GM21723 (cell line): ENCODE results near the gene GAL3ST3.
"Not testable (repeated sequence)": the region's sequence is repeated elsewhere in the genome, so short reads cannot be mapped to it uniquely, and the experiment has no call there.

Source experiments
- ATAC-seq: cut with Tn5 transposase; IDR thresholded peaks from one replicate; pipeline ENCODE4 v1.9.1; 2021; ENCODE audit warnings: mild to moderate bottlenecking, moderate library complexity; ENCODE audit not compliant: unreplicated experiment

GAL3ST3 gene

GRCh38 chr11:66014804-66015453 lies 34.0 kb downstream of the GAL3ST3 start:
- ATAC-seq = no peak

DNA sequence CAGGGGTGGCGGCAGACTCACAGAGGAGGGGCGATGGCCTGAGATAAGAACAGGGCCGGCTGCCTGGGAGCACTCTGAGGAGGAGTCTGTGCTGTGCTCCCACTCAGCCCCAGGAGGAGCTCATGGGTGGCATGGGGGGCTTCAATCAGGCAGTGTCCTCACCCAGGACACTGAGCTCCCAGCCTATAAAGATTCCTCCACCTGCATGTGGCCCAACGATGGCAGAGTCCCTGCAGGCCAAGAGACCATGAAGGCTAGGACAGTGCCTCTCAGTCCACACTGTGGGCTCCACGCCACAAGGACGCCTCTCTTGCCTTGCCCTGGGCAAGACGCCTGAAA lies 35.2 kb downstream of the GAL3ST3 start:
- no peak for ATAC-seq

DNA sequence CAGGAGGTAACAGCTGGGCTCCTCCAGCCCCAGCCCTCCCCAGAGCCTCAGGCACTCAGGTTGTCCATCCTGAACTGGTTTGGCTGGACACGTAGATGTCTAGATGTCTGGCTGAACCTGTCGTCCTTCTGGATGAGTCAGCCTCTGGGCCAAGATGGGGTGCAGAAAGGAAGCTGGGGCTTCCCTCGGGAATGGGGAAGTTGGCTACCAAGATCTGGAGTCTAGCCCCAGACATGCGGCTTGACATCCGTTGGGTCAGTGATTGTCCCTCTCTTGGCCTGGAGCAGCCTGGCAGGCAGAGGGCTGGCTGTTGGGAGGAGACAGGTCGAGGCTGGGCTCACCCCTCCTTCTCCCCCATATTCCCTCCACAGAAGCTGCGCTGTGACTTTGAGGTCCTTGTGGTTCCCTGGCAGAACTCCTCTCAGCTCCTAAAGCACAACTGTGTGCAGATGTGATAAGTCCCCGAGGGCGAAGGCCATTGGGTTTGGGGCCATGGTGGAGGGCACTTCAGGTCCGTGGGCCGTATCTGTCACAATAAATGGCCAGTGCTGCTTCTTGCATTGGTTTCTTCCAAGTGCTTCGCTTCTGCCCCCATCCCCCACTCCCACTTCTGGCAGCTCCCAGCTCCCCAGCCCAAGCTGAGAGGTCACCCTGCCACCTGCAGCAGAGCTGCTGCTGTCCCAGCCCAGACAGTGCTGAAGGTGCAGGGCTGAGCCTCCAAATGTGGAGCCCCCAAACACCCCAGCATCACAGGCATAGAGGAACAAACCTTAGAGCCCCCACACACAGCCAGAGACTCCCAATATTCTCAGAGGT lies 35.8 kb downstream of the GAL3ST3 start:
- ATAC-seq = no peak

GRCh38 chr11:66012371-66012945 lies 36.5 kb downstream of the GAL3ST3 start:
- no peak for ATAC-seq

DNA sequence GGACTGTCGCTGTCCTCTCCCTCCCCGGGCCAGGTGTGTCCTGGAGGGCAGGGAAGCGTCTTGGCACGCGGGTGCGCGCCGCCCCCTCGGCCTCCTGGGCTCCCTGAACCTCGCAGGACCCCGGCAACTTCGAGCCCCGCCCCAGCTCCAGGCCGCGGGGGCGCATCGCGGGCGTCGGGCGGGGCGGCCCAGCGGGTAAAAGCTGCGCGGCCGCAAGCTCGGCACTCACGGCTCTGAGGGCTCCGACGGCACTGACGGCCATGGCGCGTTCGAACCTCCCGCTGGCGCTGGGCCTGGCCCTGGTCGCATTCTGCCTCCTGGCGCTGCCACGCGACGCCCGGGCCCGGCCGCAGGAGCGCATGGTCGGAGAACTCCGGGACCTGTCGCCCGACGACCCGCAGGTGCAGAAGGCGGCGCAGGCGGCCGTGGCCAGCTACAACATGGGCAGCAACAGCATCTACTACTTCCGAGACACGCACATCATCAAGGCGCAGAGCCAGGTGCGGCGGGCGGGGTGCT lies 37.1 kb downstream of the GAL3ST3 start, which contains the start of gene CST6:
TSS of gene CST6 (plus strand) at position 224 of the 519 bp plus-strand sequence. CDS start at position 261, 37 bp downstream.
- no peak for ATAC-seq

- no peak for ATAC-seq
These were observed 37.6 kb downstream of the GAL3ST3 start for GRCh38 chr11:66011239-66011784.

GRCh38 chr11:66010036-66010435 lies 38.9 kb downstream of the GAL3ST3 start:
- ATAC-seq = not testable (repeated sequence)

- ATAC-seq = no peak
These were observed 40.4 kb downstream of the GAL3ST3 start for GRCh38 chr11:66008468-66009101.

DNA sequence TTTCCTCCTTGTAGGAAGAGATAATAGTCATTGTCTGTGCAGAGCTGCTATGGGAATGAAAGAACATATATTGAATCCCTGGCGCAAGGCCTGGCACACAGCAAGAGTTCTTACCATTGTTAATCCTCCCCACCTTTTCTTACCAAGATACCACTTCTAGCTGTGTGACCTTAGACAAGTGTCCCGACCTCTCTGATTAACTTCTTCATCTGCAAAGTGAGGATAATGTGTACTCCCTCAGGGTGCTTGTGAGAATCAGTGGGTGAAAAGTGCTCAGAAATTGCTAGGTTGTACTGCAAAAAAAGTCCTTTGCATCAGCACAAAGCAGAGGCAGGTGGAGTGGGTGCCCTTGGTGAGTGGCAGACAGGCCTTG lies 40.9 kb downstream of the GAL3ST3 start:
- ATAC-seq = no peak

- no peak for ATAC-seq
These were observed 41.7 kb downstream of the GAL3ST3 start for GRCh38 chr11:66007201-66007634.

GRCh38 chr11:66006891-66007176 lies 42.1 kb downstream of the GAL3ST3 start:
- ATAC-seq = no peak

GRCh38 chr11:66006134-66006890 lies 42.6 kb downstream of the GAL3ST3 start:
- no peak for ATAC-seq

GRCh38 chr11:66004186-66004585 lies 44.8 kb downstream of the GAL3ST3 start:
- no peak for ATAC-seq

GRCh38 chr11:66003291-66003690 lies 45.7 kb downstream of the GAL3ST3 start:
- no peak for ATAC-seq

GRCh38 chr11:66002648-66003225 lies 46.2 kb downstream of the GAL3ST3 start:
- peak; percentile 44 for ATAC-seq

DNA sequence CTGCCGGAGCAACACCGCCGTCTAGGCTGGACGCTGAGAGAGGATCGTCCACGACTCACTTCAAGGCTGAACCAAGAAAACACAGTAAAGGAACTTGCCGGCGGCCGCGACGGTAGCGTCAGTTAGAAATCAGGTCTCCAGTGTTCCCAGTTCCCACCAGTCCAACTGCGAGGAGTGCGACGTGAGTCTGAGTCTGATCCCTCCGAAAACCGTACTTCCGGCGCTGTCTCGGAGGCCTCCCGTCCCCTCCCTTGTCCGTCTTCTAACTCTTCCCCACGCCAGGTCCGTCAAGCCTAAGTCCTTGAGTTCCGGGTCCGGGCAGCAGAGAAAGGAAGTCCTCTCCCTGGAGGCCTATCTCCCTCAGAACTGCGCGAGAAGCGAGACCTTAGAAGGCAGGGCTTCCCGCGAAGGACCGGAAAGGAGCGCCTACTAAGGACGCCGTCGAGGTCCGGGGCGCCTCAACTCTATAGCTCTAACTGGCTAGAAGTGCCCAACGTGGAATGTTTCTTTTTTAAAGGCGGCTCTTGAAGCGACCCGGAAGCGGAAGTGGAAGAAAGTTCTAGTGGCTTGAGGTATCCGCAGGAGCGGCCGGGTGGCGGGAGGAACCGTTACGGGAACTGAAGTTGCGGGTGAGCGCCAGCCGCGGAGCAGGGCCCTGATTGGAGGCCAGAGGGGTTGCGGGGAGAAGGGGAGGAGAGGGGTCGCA lies 46.9 kb downstream of the GAL3ST3 start, which contains the start of the genes BANF1 and EIF1AD:
TSS of gene BANF1 (plus strand) at position 562 of the 706 bp plus-strand sequence. CDS start 748 bp downstream, outside the sequence.
TSS of gene EIF1AD (minus strand) at position 216 of the 706 bp plus-strand sequence. CDS start 1,768 bp downstream, outside the sequence.
- ATAC-seq = peak; percentile 79

DNA sequence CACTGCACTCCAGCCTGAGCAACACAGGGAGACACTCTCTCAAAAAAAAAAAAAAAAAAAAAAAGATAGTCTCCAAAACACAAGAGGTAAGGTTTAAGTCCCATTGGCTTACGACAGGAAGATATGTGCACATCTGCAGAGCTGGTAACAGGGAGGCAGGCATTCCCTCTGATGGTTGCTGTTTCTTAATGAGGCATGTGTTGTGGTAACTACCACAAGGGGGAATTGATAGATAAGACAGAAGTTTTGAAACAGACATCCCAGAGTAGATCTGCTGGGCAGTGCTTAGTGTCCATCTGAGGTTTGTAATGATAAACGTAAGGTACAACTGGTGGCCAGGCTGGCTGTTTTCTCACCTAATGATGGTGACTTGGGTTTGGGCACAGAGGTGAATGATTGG lies 51.7 kb downstream of the GAL3ST3 start:
- ATAC-seq = no peak

DNA sequence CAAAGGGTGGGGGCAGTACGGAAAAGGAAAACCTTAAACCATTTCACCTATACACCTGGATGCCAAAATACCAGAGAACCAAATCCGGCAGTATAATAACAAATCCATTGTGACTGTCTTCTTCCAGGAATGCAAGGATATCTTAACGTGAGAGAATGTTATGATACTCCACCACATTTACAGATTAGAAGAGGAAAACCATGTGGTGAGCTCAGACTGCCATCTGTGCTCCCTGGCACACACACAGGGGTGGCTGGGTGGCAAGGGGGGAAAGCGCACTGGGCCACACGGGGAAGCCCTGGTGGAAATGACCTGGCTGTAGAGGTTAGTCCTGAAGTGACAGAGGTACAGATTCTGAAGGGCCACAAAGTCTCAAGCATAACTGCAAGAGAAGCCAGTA lies 56.9 kb downstream of the GAL3ST3 start:
- no peak for ATAC-seq
